Pancreas (tissue), 10 donors: ENCODE measurements around the gene ETV5. TPM values are rescaled to one million over a fixed set of nuclear protein-coding genes. Genes with fewer than 3 reads are reported as not detected.

Experiments used
- ATAC-seq, 4 donors: fragments of 200-7000 bp; cut with Tn5 transposase; one replicate each; pipeline versions ENCODE4 v1.8.0 to v1.9.1; 2020; ENCODE audit warnings: mild to moderate bottlenecking in 4 of 4, moderate library complexity in 4 of 4
- DNase-seq, 6 donors: peaks; one replicate each; pipeline ENCODE4 v3.0.0-alpha.2; 2020
- FAIRE-seq: peaks from 2 replicates; lab custom pipeline; 2012; peaks lifted over from hg19 to GRCh38; lab: Jason Lieb, UNC
- H3K27ac ChIP-seq, 4 donors: fragments of 200-600 bp; sonication (generic); 1 replicate in 3 of 4; 2 replicates in 1 of 4; pipeline versions ENCODE4 v1.5.0 to v1.8.0; 2020
- H3K27me3 ChIP-seq, 4 donors: fragments of 200-600 bp; one replicate each; pipeline ENCODE4 v1.8.0; 2021
- H3K36me3 ChIP-seq, 3 donors: fragments of 200-600 bp; sonication (generic) in 1 of 3; one replicate each; pipeline versions ENCODE4 v1.5.0 to v1.8.0; 2020 to 2021
- H3K4me1 ChIP-seq, 3 donors: fragments of 200-600 bp; one replicate each; pipeline ENCODE4 v1.8.0; 2021
- H3K4me3 ChIP-seq, 4 donors: fragments of 200-600 bp; sonication (generic) in 2 of 4; one replicate each; pipeline versions ENCODE4 v1.5.0 to v1.8.0; 2020 to 2021
- H3K9me3 ChIP-seq, 4 donors: fragments of 200-600 bp; one replicate each; pipeline ENCODE4 v1.8.0; 2021
- CTCF ChIP-seq, 4 donors: fragments of 200-600 bp; sonication (generic) in 3 of 4; IDR thresholded peaks; one replicate each; pipeline versions ENCODE4 v1.5.0 to v1.8.0; 2021; ENCODE audit warnings: antibody characterized with exemption in 4 of 4
- WGBS, 2 donors: extraction: QIAGEN DNeasy Blood & Tissue Kit; methylation state at CpG; one replicate each; pipeline ENCODE4 v1.1.7; 2013; 5-methylcytosine and 5-hydroxymethylcytosine counted together
- intact Hi-C, 3 donors: fragments of 100-400 bp; cut with DNase I; formaldehyde crosslinking; loops; one replicate each; pipeline versions ENCODE4 v1.11.1 to v1.14.2; 2022
- polyA plus RNA-seq, 2 donors: library from polyadenylated mRNA; stranded (reverse); fragments of 200-250 nt; gene quantifications; one replicate each; pipeline ENCODE4 v1.2.3, GENCODE V29; 2013
- total RNA-seq, 6 donors: library from RNA; stranded (reverse); fragmentation: NEBNext Ultra II Directional in 4 of 6; extraction: Animal tissue kit (Norgen Biotek cat#: 25700) in 4 of 6; gene quantifications; one replicate each; pipeline versions ENCODE4 v1.2.1 to v1.2.4, GENCODE V29; 2021 to 2023
- donor health status: healthy with polysubstance abuse.
- donor health status: DM: no; HTN: no; CAD: no; lungs with moderate emphysema.
- donor health status: DM: no; HTN: no; CAD: no.
- donor health status: control.
- donor health status: control.
- donor health status: Bipolar disorder and iron deficiency.
- donor health status: DM: yes; HTN: yes; CAD: no.
- donor health status: DM: no; HTN: no; CAD: no.
- donor health status: DM: no; HTN: no; CAD: no.
- donor health status: DM: yes; HTN: yes; CAD: no.

Gene ETV5
- total and polyA plus RNA-seq, 8 donors, result 12.2 to 58.5 (median 24.9) TPM

- no peaks in the 10 kb centered on the region for H3K27me3 ChIP-seq
- H3K4me3 ChIP-seq, result no peak overlapping the region
- H3K36me3 ChIP-seq, result no peaks in the 10 kb centered on the region
- TF ChIP-seq CTCF (IDR thresholded peaks at IDR 0.05), result peak in 2 of 4 donors; percentile 8 to 14
- intact Hi-C loops, result no loop called here
- FAIRE-seq (no peak), DNase-seq (no peak), ATAC-seq (peak in 3 of 4 donors; percentile 37 to 69 (median 56))
- WGBS, 2 donors, result 35 to 47% methylated on average over 3 of the region's 3 CpGs
- no peaks in the 10 kb centered on the region for H3K4me1 ChIP-seq
- no peaks in the 10 kb centered on the region for H3K9me3 ChIP-seq
- H3K27ac ChIP-seq, result no peak overlapping the region
Measured at GRCh38 chr3:186002884-186003472, 105.9 kb downstream of the ETV5 start.

GRCh38 chr3:186001842-186002241 is 107.0 kb downstream of the ETV5 start:
- H3K36me3 ChIP-seq, result no peaks in the 10 kb centered on the region
- H3K27me3 ChIP-seq, result no peaks in the 10 kb centered on the region
- no peaks in the 10 kb centered on the region for H3K4me1 ChIP-seq
- DNase-seq, result no peak
- no peak overlapping the region for H3K4me3 ChIP-seq
- H3K9me3 ChIP-seq, result no peaks in the 10 kb centered on the region
- ATAC-seq, result no peak
- WGBS, 2 donors, result 64 to 69% methylated on average over 2 of the region's 2 CpGs
- H3K27ac ChIP-seq, result no peak overlapping the region
- intact Hi-C loops, result no loop called here
- TF ChIP-seq CTCF (IDR thresholded peaks at IDR 0.05), result no peak
- no peak for FAIRE-seq

GRCh38 chr3:185999221-185999620 is 109.7 kb downstream of the ETV5 start:
- ATAC-seq (no peak), DNase-seq (no peak), FAIRE-seq (no peak)
- WGBS, 2 donors, result 93 to 94% methylated on average over 14 of the region's 14 CpGs
- no peaks in the 10 kb centered on the region for H3K9me3 ChIP-seq
- no peaks in the 10 kb centered on the region for H3K36me3 ChIP-seq
- H3K4me3 ChIP-seq, result no peak overlapping the region
- no peak for TF ChIP-seq CTCF (IDR thresholded peaks at IDR 0.05)
- no peaks in the 10 kb centered on the region for H3K27me3 ChIP-seq
- intact Hi-C loops, result no loop called here
- H3K27ac ChIP-seq, result no peak overlapping the region
- H3K4me1 ChIP-seq, result no peaks in the 10 kb centered on the region

GRCh38 chr3:185998136-185998535 is 110.8 kb downstream of the ETV5 start:
- H3K4me1 ChIP-seq, result no peaks in the 10 kb centered on the region
- no peak for TF ChIP-seq CTCF (IDR thresholded peaks at IDR 0.05)
- no peak overlapping the region for H3K27ac ChIP-seq
- no peak overlapping the region for H3K4me3 ChIP-seq
- no peaks in the 10 kb centered on the region for H3K36me3 ChIP-seq
- 82 to 83% methylated on average over 2 of the region's 2 CpGs for WGBS, 2 donors
- no peak for FAIRE-seq
- no peaks in the 10 kb centered on the region for H3K27me3 ChIP-seq
- H3K9me3 ChIP-seq, result no peaks in the 10 kb centered on the region
- no peak for ATAC-seq
- intact Hi-C loops, result no loop called here
- DNase-seq, result no peak

GRCh38 chr3:185997130-185997529 is 111.8 kb downstream of the ETV5 start:
- H3K36me3 ChIP-seq, result no peaks in the 10 kb centered on the region
- FAIRE-seq, result no peak
- H3K4me3 ChIP-seq, result no peak overlapping the region
- no peaks in the 10 kb centered on the region for H3K4me1 ChIP-seq
- H3K27me3 ChIP-seq, result no peaks in the 10 kb centered on the region
- 37 to 38% methylated on average over 3 of the region's 3 CpGs for WGBS, 2 donors
- intact Hi-C loops, result no loop called here
- no peak overlapping the region for H3K27ac ChIP-seq
- no peaks in the 10 kb centered on the region for H3K9me3 ChIP-seq
- DNase-seq, result no peak
- peak; percentile 65 to 90 (median 86) for ATAC-seq
- TF ChIP-seq CTCF (IDR thresholded peaks at IDR 0.05), result no peak
